GM10266 (cell line): ENCODE data around the gene ROCK2.

ENCODE experiments used
- DNase-seq: peaks from one replicate; pipeline ENCODE4 v3.0.0; 2012; ENCODE audit errors: extremely low spot score
- TF ChIP-seq, protein P1 (sequence below): IDR thresholded peaks from 2 replicates; pipeline ENCODE4 v1.5.1; 2012; ENCODE audit warnings: mild to moderate bottlenecking, low read depth; ENCODE audit not compliant: control insufficient read depth, insufficient read depth; ENCODE audit errors: missing control alignments

The ROCK2 gene

DNA sequence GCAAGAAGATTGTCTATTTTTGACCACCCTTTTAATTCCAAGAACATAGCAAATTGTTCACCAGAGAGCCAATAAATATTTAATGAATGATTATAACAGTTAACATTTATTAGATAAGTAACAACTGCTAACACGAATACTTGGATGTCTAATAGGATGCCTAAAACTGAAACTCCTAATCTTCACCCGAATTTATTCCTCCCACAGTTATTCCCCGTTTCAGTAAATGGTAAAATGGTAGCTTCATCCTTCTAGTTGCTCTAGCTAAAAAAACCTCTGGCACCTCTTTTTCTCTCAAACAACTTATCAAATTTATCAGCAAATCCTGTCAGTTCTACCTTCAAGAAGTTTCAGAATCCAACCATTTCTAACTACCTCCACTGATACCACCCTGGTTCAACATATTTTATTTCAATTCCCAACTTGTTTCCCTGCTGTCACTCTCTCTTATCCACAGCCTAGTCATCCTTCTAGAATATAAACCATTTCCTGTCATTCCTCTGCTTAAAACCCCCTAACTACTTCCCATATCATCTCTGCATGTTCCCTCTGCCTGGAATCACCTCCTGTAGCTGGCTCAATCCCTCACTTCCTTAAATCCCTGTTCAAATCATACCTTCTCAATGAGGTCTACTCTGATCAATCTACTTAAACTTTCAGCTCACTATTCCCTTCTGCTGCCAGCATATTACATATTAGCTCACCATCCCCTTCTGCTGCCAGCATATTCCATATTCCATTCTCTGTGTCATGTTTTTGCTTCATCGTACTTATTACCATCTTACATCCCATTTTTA, 93.8 kb downstream of the ROCK2 start:
- DNase-seq, result no peak
- TF ChIP-seq, protein P1, sequence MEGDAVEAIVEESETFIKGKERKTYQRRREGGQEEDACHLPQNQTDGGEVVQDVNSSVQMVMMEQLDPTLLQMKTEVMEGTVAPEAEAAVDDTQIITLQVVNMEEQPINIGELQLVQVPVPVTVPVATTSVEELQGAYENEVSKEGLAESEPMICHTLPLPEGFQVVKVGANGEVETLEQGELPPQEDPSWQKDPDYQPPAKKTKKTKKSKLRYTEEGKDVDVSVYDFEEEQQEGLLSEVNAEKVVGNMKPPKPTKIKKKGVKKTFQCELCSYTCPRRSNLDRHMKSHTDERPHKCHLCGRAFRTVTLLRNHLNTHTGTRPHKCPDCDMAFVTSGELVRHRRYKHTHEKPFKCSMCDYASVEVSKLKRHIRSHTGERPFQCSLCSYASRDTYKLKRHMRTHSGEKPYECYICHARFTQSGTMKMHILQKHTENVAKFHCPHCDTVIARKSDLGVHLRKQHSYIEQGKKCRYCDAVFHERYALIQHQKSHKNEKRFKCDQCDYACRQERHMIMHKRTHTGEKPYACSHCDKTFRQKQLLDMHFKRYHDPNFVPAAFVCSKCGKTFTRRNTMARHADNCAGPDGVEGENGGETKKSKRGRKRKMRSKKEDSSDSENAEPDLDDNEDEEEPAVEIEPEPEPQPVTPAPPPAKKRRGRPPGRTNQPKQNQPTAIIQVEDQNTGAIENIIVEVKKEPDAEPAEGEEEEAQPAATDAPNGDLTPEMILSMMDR, result no peak

GRCh38 chr2:11245322-11245721, 99.1 kb downstream of the ROCK2 start:
- TF ChIP-seq, protein P1, result no peak
- DNase-seq, result no peak

- DNase-seq, result no peak
Observed at GRCh38 chr2:11244091-11244826, 100.2 kb downstream of the ROCK2 start.

GRCh38 chr2:11243512-11243911, 100.9 kb downstream of the ROCK2 start:
- TF ChIP-seq, protein P1, result no peak
- no peak for DNase-seq

More at GRCh38 chr2:11244091-11244826, 100.2 kb downstream of the ROCK2 start:
- TF ChIP-seq, protein P1, result no peak

DNA sequence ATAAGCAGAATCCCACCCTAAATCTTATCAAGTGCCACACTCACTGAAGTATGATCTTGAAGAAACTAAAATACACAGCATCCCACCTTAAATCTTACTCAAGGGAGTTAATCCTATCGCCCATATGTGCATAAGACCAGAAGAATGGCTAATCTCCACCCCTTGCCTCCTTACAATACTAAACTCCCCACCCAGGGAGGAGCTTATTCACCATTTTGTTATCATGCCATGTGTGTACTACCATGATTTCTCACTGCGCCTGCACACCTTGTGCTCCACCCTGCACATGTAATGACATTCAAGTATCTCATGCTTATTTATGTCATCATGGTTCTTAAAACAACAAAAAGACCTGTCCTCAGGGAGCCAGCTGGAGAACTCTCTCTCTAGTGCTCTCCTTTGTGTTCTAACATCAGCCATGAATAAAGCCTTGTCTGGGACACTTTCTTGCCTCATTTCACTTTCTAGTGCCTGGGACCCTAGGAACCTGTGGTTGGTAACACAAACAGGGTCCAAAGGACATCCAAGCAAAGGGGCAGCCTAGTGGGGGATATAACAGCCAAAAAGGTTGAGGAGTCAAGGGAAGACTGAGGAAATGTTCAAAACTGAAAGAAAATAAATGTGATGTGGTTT, 101.8 kb downstream of the ROCK2 start:
- TF ChIP-seq, protein P1, result no peak
- DNase-seq, result no peak

- TF ChIP-seq, protein P1, result no peak
- DNase-seq, result no peak
Observed at GRCh38 chr2:11241412-11242203, 102.8 kb downstream of the ROCK2 start.
